ENCODE results near the gene NUSAP1.
"Not testable (repeated sequence)": the region's sequence is repeated elsewhere in the genome, so short reads cannot be mapped to it uniquely, and the experiment has no call there.

Gene NUSAP1

GRCh38 chr15:41333026-41333562, 413 bp downstream of the NUSAP1 start:
- no peak for DNase-seq

GRCh38 chr15:41334293-41335120, 1.8 kb downstream of the NUSAP1 start:
- DNase-seq, result no peak

- no peak for DNase-seq
Observed at GRCh38 chr15:41336549-41336948, 3.9 kb downstream of the NUSAP1 start.

GRCh38 chr15:41337047-41337446, 4.4 kb downstream of the NUSAP1 start:
- no peak for DNase-seq

GRCh38 chr15:41337631-41338522, 5.2 kb downstream of the NUSAP1 start:
- peak; percentile 6 for DNase-seq

GRCh38 chr15:41340189-41340695, 7.6 kb downstream of the NUSAP1 start:
- DNase-seq, result no peak

GRCh38 chr15:41341519-41341918, 8.8 kb downstream of the NUSAP1 start:
- no peak for DNase-seq

GRCh38 chr15:41347236-41347635, 14.6 kb downstream of the NUSAP1 start:
- DNase-seq, result no peak

GRCh38 chr15:41350057-41350717, 17.5 kb downstream of the NUSAP1 start:
- no peak for DNase-seq

GRCh38 chr15:41354371-41354770, 21.7 kb downstream of the NUSAP1 start:
- no peak for DNase-seq

GRCh38 chr15:41367418-41367817, 34.7 kb downstream of the NUSAP1 start:
- DNase-seq, result no peak

GRCh38 chr15:41377978-41378377, 45.3 kb downstream of the NUSAP1 start:
- no peak for DNase-seq

- DNase-seq, result not testable (repeated sequence)
Observed at GRCh38 chr15:41383974-41384749, 51.5 kb downstream of the NUSAP1 start.

- no peak for DNase-seq
Observed at GRCh38 chr15:41387646-41388045, 55.0 kb downstream of the NUSAP1 start.

GRCh38 chr15:41392659-41393058, 60.0 kb downstream of the NUSAP1 start:
- DNase-seq, result no peak

- no peak for DNase-seq
Observed at GRCh38 chr15:41394924-41395323, 62.2 kb downstream of the NUSAP1 start.

GRCh38 chr15:41396111-41396510, 63.4 kb downstream of the NUSAP1 start:
- no peak for DNase-seq

GRCh38 chr15:41401904-41402267, 69.2 kb downstream of the NUSAP1 start:
- no peak for DNase-seq

- no peak for DNase-seq
Observed at GRCh38 chr15:41407341-41407740, 74.7 kb downstream of the NUSAP1 start.

GRCh38 chr15:41408234-41408641, 75.6 kb downstream of the NUSAP1 start:
- DNase-seq, result no peak

GRCh38 chr15:41411031-41411430, 78.3 kb downstream of the NUSAP1 start:
- no peak for DNase-seq

GRCh38 chr15:41411441-41411840, 78.8 kb downstream of the NUSAP1 start:
- no peak for DNase-seq

All from fibroblast of upper back skin (primary cell).